HG02981 (cell line): ENCODE data around the gene CCDC54.

Source experiments
- ATAC-seq: cut with Tn5 transposase; IDR thresholded peaks from one replicate; pipeline ENCODE4 v1.9.1; 2021; ENCODE audit warnings: mild to moderate bottlenecking, moderate library complexity; ENCODE audit not compliant: unreplicated experiment

The CCDC54 gene

DNA sequence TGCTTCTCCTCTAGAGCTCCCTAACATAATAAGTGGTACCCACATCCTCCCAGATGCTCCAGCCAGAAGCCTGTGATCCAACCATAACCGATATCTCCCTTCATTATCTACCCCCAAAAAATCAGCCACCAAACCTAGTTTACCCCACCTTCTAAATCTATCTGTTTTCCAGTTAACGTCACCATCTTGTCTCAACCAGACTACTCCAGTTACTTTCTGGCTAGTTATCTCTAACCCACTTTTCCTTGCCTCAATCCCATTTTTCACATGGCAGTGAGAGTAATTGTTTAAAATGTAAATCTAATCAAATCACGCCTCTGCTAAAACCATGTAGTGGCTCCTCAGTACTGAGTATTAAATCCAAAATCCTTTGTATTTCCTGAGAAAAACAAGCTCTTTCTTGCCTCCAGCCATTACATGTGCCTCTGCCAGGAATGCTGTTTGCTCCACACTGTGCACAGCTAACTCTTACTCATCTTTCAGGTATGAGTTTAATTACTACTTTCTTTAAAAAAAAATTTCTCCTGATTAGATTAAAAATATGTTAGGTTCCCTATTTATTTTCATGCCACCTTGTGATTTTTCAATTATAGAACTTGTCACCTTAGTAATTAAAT is 15.4 kb downstream of the CCDC54 start:
- ATAC-seq, result no peak

DNA sequence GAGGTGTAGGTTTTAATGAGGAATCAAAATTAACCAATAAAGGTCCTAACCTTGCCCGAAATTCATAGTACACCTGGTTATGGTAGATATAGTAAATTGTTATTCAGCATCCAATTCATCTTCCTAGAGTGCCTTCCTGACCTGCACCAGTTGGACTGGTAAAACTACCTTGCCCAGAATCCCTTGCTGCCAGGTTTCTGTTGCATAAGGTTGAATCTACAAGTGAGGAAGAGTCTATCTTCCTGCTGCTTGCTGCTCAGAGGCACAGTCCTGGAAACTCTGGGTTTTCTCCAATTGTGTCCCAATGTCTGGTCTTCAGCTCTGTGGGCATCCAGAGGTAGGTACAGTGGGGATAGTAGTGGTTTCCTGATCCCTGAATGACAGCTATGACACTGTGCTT is 17.3 kb downstream of the CCDC54 start:
- no peak for ATAC-seq

DNA sequence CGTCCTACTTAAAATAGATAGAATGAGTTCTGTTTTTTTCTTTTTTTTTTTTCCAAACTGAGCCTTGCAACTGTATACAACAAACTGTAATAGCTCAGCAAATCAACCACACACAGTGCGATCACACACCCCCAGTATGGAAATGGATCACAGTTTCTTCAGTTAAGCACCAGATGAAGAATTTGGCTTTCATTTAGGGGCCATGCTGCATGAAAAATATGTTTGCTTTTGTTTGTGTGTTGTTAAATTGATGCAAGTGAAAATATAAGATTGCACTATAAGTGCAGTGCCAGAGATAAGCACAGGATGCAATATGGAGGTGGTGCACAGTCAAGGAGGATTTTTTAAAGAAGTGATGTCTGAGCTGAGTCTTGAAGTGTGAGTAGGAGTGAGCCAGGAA is 17.8 kb downstream of the CCDC54 start:
- ATAC-seq, result no peak

DNA sequence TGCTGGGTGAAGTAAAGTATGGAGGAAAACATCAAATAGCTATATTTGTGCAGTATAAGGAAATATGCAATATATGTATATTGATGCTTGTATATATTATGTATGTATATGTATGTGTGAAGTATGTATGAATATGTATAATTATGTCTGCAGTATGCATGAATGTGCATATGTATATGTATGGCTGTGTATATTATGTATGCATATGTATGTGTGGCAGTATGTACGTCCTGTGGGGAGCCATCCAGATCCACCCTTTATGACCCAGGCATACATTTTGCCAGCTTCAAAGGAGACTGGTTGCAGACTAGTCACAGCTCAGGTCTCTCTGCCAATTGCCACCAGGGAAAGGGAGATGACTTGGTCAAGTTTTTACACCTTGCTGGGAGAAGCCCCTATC is 24.1 kb downstream of the CCDC54 start:
- ATAC-seq, result no peak

DNA sequence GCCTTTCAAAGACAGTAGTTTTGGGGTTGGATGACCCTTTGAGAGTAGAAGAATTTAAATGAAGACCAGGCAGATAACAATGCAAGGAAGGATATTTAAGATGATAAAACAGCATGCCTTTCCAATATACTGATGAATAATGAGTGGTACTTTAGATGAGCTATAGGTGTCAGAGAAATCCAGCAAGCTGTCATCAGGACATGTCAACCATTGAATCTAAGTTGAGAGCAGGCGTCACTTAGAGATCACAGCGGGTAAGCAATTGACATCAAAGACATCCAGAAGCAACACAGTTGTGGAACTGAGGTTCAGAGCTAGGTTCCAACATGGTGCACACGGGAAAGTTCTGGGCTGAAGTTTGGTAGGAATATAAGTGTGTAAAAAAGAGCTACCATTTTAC is 25.0 kb downstream of the CCDC54 start:
- no peak for ATAC-seq

DNA sequence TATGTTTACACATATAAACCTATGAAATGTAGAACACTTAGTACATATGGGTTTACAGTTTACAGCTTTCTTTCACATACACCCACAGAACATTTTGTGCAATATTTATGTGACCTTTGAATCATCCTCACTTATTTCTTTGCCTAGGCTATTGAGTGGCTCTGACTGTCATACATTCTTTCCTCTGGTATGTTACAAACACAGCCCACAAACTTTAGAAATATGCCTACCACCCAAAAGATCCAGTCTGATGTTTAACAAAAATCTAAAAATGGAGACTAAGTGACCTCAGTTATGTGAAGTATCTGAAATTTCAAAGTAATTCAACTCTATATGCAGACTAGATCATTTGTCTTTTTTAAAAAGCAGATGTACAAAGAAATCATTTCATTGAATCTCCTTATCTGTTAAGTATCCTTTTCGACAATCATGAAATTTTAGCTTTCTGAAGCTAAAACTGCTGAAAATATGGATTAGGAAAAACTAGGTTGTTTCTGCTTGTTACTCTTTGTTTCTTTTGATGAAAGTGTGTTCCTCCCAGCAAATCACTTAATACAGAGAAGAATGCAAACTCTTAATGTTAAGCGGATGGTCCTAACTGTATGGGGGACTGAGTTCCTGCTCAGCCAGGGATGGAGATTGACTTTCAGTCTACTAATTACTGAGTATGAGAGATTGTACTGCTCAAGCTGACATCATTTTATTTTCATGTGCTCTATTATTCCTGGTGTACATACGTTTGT is 27.7 kb downstream of the CCDC54 start:
- no peak for ATAC-seq

DNA sequence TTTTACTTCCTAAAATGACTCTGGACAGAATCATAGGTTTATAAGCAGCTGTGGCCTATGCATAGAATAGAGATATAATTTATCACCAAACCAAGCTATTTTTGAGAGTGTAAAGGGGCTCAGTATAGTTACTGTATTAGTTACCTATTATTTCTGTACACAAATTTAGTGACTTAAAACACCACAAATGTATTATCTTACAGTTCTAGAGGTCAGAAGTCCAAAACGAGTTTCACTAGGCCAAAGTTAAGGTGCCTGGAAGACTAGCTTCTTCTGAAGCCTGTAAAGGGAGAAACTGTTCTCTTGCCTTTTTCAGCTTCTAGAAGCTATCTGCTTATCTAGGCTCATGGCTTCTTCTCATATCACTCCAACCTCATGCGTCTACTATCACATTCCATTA is 30.1 kb downstream of the CCDC54 start:
- no peak for ATAC-seq

DNA sequence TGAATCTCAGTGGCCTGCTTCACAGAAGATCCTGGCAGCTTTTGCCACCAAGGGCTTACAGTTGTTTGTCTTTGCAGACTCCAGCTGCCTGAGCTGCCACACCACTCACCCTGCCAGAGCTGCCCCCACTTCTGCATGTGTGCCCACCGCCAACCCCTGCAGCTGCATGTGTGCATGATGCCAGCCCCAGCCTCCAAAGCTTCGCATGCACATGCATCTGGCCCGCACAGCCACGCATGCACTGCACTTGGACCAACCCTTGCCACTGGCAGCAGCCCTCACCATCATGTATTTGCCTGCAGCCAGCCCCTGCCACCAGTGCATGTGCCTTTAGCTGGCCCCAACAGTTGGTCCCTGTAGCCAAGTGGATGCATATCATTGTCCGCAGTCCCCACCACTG is 31.3 kb downstream of the CCDC54 start:
- ATAC-seq, result no peak

DNA sequence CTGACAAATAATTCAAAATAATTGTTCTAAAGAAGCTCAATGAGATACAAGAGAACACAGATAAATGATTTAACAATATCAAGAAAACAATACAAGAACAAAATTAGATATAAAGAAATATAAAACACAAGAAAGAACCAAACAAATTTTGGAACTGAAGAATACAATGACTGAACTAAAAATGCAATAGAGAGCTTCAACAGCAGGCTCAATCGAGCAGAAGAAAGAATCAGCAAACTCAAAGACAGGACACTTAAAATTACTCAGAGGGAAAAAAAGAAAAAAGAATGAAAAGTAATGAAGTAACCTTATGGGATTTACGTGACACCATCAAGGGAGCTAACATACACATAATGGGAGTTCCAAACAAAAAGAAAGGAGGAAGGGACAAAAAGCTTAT is 32.1 kb downstream of the CCDC54 start:
- ATAC-seq, result no peak

DNA sequence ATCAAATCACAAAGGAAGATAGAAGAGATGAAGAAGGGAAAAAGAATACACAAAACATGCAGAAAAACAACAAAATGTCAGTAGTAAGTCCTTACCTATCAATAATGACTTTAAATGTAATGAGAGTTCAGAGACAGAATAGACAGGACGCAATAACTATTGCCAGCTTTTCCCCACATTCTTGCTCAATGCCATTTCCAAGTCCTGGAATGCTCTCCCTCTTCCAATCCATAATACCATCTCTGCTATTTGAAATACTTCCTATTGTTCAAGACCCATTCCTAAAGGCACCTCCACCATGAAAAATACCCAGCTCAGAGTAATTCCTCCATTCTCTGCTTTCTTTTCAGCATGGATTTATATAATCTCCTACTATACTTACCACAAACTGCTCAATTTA is 33.4 kb downstream of the CCDC54 start:
- no peak for ATAC-seq

DNA sequence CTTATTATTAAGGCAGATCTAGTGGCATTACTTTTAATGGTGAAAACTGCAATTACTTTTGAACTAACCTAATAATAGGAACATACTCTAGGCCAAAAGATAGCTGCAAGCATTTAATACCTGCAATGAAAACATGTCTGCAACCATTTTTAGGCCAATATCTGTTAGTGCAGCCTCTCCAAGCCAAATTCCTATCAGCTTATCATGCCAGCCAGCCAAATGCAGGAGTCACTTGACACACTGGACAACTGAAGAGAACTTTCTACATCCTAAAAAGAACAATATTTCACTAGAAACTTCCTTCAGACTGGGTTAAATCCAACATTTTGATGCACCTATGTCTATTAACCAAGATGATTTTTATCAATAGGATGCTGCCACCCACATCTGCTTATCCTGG is 33.8 kb downstream of the CCDC54 start:
- ATAC-seq, result no peak

DNA sequence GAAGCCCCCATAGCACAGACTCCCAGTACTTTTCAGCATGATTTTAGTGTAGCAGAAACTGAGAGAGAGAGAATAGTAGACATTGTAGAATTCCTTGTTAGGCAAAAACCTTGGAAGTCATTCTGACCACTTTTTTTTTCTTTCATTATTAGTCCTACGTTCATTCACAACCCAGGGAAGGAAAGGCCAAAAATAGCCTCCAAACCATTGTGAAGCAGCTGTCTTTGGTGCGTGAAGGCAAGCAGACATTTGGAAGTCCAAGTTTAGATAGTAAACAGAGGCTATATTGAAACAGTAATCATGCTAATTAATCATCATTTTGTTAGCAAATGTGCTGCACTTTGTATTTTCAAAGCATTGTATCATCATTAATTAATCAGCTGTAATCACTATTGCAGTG is 34.5 kb downstream of the CCDC54 start:
- no peak for ATAC-seq

DNA sequence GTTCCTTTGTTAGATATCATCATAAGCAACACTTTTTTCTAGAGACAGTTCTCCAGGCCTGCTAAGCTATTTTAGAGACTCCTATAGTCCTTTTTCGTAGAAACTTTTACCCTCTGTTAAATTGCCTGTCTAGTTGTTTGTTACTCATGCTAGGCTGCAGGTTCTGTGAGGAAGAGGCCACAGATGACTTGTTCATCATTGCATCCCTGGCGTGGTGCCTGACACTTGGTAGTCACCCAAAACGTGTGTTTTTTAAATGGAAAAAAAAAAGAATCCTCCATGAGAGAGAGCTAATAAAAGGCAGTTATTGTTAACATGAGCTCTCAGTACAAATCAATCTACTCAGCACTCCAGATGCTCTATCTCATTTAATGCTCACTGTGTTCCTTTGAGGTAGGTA is 35.1 kb downstream of the CCDC54 start:
- no peak for ATAC-seq

DNA sequence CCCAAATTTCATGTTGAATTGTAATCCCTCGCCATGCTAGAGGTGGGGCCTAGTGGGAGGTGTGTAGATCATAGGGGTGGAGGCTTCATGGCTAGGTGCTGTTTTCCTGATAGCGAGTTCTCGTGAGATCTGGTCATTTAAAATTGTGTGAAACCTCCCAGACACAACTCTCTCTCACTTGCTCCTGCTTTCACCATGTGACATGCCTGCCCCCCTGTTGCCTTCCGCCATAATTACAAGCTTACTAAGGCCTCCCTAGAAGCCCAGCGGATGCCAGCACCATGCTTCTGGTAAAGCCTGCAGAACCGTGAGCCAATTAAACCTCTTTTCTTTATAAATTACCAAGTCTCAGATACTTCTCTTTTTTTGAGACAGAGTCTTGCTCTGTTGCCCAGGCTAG is 36.0 kb downstream of the CCDC54 start:
- no peak for ATAC-seq

DNA sequence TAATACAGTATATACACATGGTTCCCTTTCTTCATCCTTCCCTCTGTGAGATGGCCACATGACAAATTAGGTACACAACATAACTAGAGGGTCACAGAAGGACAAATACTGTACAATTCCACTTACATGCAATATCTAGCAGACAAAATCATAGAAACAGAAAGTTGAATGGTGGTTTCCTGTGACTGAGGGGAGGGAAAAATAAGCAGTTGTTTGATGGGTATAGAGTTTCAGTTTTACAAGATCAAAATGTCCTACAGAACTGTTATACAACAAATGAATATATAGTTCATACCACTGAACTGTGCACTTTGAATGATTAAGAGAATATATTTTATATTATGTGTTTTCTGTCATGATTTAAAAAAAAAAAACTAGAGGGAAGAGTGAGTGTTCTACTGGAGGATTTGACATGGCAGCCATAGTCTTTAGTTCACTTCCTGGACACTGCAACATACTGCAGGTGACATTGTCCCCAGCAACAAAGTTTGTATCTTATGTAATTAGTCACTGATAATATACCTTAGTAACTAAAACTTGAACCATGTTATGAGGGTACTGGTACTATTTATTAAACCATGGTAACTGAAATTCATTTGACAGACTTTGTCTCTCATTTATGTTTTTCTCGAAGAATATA is 37.2 kb downstream of the CCDC54 start:
- peak; percentile 87 for ATAC-seq

DNA sequence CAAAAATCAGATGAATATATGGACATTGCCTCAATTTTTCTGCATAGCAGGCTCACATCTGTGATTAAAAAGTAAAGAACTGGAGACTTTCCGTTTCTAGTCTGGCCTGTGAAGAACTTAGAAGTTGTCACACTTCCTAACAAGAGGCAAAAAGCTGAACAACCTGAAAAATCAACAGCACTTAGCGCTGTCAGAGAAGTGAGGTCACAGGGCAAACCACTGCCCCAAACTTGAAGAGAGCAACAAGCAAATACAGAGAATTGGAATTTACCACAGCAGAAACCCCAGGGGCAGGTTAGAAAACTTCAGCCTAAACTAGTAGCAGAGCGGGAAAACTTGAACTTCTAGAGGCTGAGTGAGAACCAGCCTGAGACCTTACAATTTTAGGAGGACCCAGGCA is 38.9 kb downstream of the CCDC54 start:
- ATAC-seq, result no peak

DNA sequence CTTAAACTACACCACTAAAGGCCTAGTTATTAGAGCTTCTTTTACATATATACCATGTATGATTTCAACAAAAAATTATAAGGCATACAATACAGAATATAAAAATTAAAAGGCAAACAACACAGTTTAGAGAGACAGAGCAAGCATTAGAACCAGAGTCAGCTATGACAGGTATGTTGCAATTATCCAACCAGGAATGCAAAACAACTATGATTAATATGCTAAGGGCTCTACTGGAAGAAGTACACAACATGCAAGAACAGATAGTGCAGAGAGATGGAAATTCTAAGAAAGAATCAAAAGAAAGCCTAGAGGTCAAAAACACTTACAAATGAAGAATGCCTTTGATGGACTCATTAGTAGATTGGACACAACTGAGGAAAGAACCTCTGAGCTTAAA is 39.6 kb downstream of the CCDC54 start:
- no peak for ATAC-seq

DNA sequence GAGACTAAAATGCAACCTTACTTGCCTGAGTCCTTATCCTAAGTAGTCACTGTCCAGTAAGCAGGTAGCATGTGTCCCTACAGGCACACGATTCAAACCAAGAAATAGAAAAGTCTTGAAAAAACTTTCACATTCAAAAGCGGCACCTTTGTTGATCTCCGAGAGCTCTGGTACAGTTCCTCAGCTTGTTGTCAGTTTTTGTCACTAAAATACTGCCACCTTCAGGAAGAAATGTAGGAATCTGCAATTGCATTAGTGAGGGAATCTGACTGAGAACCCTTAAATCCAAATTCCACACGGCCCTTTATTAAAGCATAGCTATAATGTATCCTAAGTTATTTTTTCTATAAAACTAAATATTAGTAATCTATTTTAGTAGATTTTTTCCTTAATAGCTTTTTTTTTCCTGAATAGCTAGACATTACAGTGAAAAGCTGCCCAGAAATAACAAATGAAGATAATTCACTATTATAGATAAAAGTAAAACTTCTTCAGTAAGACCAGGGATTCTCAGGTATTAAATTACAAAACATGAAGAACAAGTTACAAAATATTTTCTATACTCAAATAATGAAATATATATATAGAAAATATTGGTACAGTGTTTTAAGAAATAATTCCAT is 44.0 kb downstream of the CCDC54 start:
- peak; percentile 58 for ATAC-seq

DNA sequence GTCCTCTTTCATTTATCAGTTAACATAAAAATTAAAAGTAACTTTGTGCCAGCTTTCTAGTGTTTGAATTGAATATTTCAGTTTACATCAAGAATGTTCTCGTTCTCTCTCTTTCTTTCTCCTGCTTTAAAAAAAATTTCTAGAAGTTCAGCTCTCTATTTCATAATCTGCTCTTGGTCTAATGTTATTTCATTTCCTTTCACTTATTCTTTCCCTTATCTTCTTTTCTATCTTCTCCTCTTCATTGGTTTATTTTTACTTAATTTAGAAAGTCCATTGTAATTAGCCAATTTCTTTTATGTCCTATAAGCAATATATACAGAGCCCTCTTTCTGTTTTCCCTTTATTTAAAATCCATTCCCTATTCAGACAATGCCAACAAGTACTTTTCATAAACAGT is 44.6 kb downstream of the CCDC54 start:
- ATAC-seq, result no peak

DNA sequence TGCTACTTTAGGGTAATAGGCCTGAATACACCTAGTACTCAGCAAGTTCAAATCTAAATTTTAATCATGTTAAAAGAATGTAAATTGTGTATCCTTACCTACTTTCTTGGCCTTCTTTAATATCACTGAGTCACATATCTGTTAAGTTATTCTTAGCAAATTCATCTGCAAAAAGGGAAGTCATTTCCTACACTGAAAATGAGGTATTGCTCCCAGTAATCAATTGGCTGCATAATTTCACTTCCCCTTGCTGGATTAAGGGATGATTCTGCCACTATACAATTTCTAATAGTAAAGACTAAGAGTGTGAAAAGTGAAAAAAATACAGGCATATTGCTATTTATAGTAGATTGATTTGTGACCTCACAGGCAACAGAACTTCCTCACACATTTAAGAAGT is 47.8 kb downstream of the CCDC54 start:
- ATAC-seq, result no peak

DNA sequence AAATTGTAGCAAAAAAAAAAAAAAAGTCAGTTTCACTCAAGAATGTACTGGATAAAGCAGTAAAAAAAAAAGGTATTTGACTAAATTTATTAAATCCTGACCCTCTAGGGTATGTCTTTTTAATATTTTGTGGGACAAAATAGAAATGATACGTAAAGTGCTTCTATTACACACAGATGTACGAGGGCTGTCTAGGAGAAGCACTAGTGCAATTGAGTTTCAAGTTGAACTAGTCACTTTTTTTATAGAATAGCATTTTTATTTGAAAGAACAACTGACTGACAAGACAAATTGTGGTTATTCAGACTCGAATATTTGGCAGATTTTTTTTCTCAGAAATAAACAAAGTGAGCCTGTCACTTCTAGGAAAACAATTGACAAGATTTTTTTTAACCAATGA is 49.0 kb downstream of the CCDC54 start:
- ATAC-seq, result no peak
